DMS53 treated with DMSO at 0.1 percent for 48 hours (cell line): ENCODE results near the gene ITCH.

Source experiments
- DNase-seq: peaks from one replicate; lab custom pipeline; 2025; ENCODE audit not compliant: unreplicated experiment; lab: John Stamatoyannopoulos, UW

ITCH gene

GRCh38 chr20:34526466-34526865 is 163.4 kb downstream of the ITCH start:
- DNase-seq: no peak

- no peak for DNase-seq
Measured at GRCh38 chr20:34527016-34527415, 163.9 kb downstream of the ITCH start.

- no peak for DNase-seq
Measured at GRCh38 chr20:34528921-34529297, 165.8 kb downstream of the ITCH start.

- DNase-seq: no peak
Measured at GRCh38 chr20:34529742-34530141, 166.7 kb downstream of the ITCH start.

- no peak for DNase-seq
Measured at GRCh38 chr20:34530342-34530741, 167.3 kb downstream of the ITCH start.

GRCh38 chr20:34531608-34532265 is 168.7 kb downstream of the ITCH start:
- DNase-seq: no peak

- DNase-seq: no peak
Measured at GRCh38 chr20:34532320-34532719, 169.2 kb downstream of the ITCH start.

GRCh38 chr20:34532756-34533155 is 169.7 kb downstream of the ITCH start:
- no peak for DNase-seq

- DNase-seq: no peak
Measured at GRCh38 chr20:34534391-34535165, 171.5 kb downstream of the ITCH start.

GRCh38 chr20:34535301-34535840 is 172.3 kb downstream of the ITCH start:
- DNase-seq: no peak

- no peak for DNase-seq
Measured at GRCh38 chr20:34535857-34536256, 172.8 kb downstream of the ITCH start.

GRCh38 chr20:34536798-34537394 is 173.8 kb downstream of the ITCH start:
- no peak for DNase-seq

GRCh38 chr20:34537651-34538050 is 174.6 kb downstream of the ITCH start:
- DNase-seq: no peak

- DNase-seq: peak; percentile 43
Measured at GRCh38 chr20:34538671-34539123, 175.6 kb downstream of the ITCH start.

GRCh38 chr20:34539756-34540155 is 176.7 kb downstream of the ITCH start:
- DNase-seq: no peak

GRCh38 chr20:34540596-34541263 is 177.7 kb downstream of the ITCH start:
- no peak for DNase-seq

GRCh38 chr20:34541264-34541901 is 178.3 kb downstream of the ITCH start:
- no peak for DNase-seq

- DNase-seq: no peak
Measured at GRCh38 chr20:34541917-34542316, 178.8 kb downstream of the ITCH start.

GRCh38 chr20:34542439-34542838 is 179.4 kb downstream of the ITCH start:
- DNase-seq: no peak

GRCh38 chr20:34543463-34544056 is 180.5 kb downstream of the ITCH start:
- no peak for DNase-seq
